ENCODE results near the gene RGL2. TPM values are rescaled to one million over a fixed set of nuclear protein-coding genes. Genes with fewer than 3 reads are reported as not detected.
"Not testable (repeated sequence)": the region's sequence is repeated elsewhere in the genome, so short reads cannot be mapped to it uniquely, and the experiment has no call there.

Gene RGL2
- total RNA-seq, 1 donor from 2014 or later: 66.5 TPM

- no peak for TF ChIP-seq CTCF (IDR thresholded peaks at IDR 0.05)
- POLR2A ChIA-PET: interaction anchor here (0.5 to 4.2 kb wide), 34 partner anchors 8 to 1376 kb away, joined by 3 to 79 read pairs (median 5); partner anchors contain the start of genes CUTA, KIFC1, PBX2 and PFDN6
- H3K4me3 Mint-ChIP-seq: peak overlapping the region; percentile 92
These were observed 20.9 kb downstream of the RGL2 start for GRCh38 chr6:33277663-33278391.

GRCh38 chr6:33276864-33277662 is 21.7 kb downstream of the RGL2 start, which contains the start of gene B3GALT4:
B3GALT4 (plus strand) TSS chr6:33277123; CDS start chr6:33277420, 297 bp downstream.
- Mint-ChIP-seq H3K27ac (peak within 1 kb of the TSS; percentile 100), H3K27me3 (no peaks in the 10 kb centered on the region), H3K4me1 (peaks cover 62% of the 10 kb centered on the region), H3K9me3 (no peaks in the 10 kb centered on the region), H3K36me3 (ENCODE audit: low read depth) (peaks cover 85% of the 10 kb centered on the region), H3K4me3 (peak within 1 kb of the TSS; percentile 92)
- ChIA-PET CTCF (interaction anchor here (0.8 to 2.5 kb wide), 13 partner anchors 10 to 309 kb away, joined by 3 to 21 read pairs (median 8); partner anchors contain the start of genes PFDN6, RGL2, WDR46 and ZBTB22), POLR2A (interaction anchor here (0.5 to 4.2 kb wide), 33 partner anchors 9 to 1376 kb away, joined by 3 to 79 read pairs (median 7); partner anchors contain the start of genes CUTA, KIFC1, PBX2 and PFDN6)
- peak; percentile 68 for ATAC-seq (ENCODE audit: low read depth)
- intact Hi-C loops (cut with micrococcal nuclease): loop anchor here (1.0 to 2.0 kb wide), 6 partner anchors 12 to 294 kb away; partner anchors contain the start of genes KIFC1, PFDN6 and WDR46
- TF ChIP-seq CTCF (IDR thresholded peaks at IDR 0.05): no peak
- peak; percentile 77 for DNase-seq

More at GRCh38 chr6:33277663-33278391, 20.9 kb downstream of the RGL2 start:
- intact Hi-C loops (cut with micrococcal nuclease): loop anchor here (1.0 to 2.0 kb wide), 6 partner anchors 11 to 293 kb away; partner anchors contain the start of genes KIFC1, PFDN6 and WDR46
- Mint-ChIP-seq H3K27me3 (no peaks in the 10 kb centered on the region), H3K36me3 (ENCODE audit: low read depth) (peaks cover 84% of the 10 kb centered on the region), H3K4me1 (peaks cover 56% of the 10 kb centered on the region), H3K9me3 (no peaks in the 10 kb centered on the region), H3K27ac (peak overlapping the region; percentile 93)
- DNase-seq: peak; percentile 39
- ATAC-seq (ENCODE audit: low read depth): peak; percentile 23
- CTCF ChIA-PET: interaction anchor here (0.8 to 2.5 kb wide), 11 partner anchors 9 to 309 kb away, joined by 3 to 21 read pairs (median 8); partner anchors contain the start of genes PFDN6, RGL2, WDR46 and ZBTB22

- H3K4me3 Mint-ChIP-seq: peak overlapping the region; percentile 83
These were observed 22.2 kb downstream of the RGL2 start for GRCh38 chr6:33276581-33276863.

GRCh38 chr6:33275795-33276580 is 22.8 kb downstream of the RGL2 start:
- peaks cover 84% of the 10 kb centered on the region for H3K36me3 Mint-ChIP-seq (ENCODE audit: low read depth)
- H3K4me1 Mint-ChIP-seq: peaks cover 69% of the 10 kb centered on the region
- CTCF ChIA-PET: interaction anchor here (1.2 to 2.4 kb wide), 5 partner anchors 11 to 291 kb away, joined by 3 to 21 read pairs (median 12); partner anchors contain the start of genes PFDN6, RGL2 and WDR46

More at GRCh38 chr6:33276581-33276863, 22.2 kb downstream of the RGL2 start:
- POLR2A ChIA-PET: interaction anchor here (0.5 to 4.2 kb wide), 22 partner anchors 10 to 432 kb away, joined by 3 to 79 read pairs (median 8); partner anchors contain the start of genes CUTA, PFDN6, PHF1 and RGL2
- ATAC-seq (ENCODE audit: low read depth): no peak
- no peak for DNase-seq
- CTCF ChIA-PET: interaction anchor here (0.8 to 2.5 kb wide), 10 partner anchors 10 to 292 kb away, joined by 3 to 21 read pairs (median 9); partner anchors contain the start of genes PFDN6, RGL2, WDR46 and ZBTB22
- peaks cover 86% of the 10 kb centered on the region for H3K36me3 Mint-ChIP-seq (ENCODE audit: low read depth)
- peak overlapping the region; percentile 100 for H3K27ac Mint-ChIP-seq
- no peaks in the 10 kb centered on the region for H3K27me3 Mint-ChIP-seq
- no peaks in the 10 kb centered on the region for H3K9me3 Mint-ChIP-seq
- intact Hi-C loops (cut with micrococcal nuclease): loop anchor here (2.0 kb wide), 2 partner anchors 36 to 294 kb away; no protein-coding TSS in a partner anchor
- TF ChIP-seq CTCF (IDR thresholded peaks at IDR 0.05): no peak
- H3K4me1 Mint-ChIP-seq: peaks cover 67% of the 10 kb centered on the region

More at GRCh38 chr6:33275795-33276580, 22.8 kb downstream of the RGL2 start:
- H3K4me3 Mint-ChIP-seq: peak overlapping the region; percentile 83
- POLR2A ChIA-PET: interaction anchor here (0.6 to 4.2 kb wide), 16 partner anchors 11 to 431 kb away, joined by 4 to 79 read pairs (median 10); partner anchors contain the start of genes CUTA, PFDN6, RGL2 and RING1
- intact Hi-C loops (cut with micrococcal nuclease): loop anchor here (2.0 kb wide), 2 partner anchors 37 to 295 kb away; no protein-coding TSS in a partner anchor
- not testable (repeated sequence) for DNase-seq; H3K9me3 Mint-ChIP-seq; ATAC-seq (ENCODE audit: low read depth); H3K27me3 Mint-ChIP-seq
- peak overlapping the region; percentile 100 for H3K27ac Mint-ChIP-seq

Measured in activated B cell treated with CpG ODN at 0.5 μM for 24 hours (primary cell).